Suprapubic skin (tissue), 4 donors: ENCODE measurements around the gene LRCOL1. TPM values are rescaled to one million over a fixed set of nuclear protein-coding genes. Genes with fewer than 3 reads are reported as not detected.

ENCODE experiments used
- DNase-seq, 2 donors: peaks; one replicate each; pipeline ENCODE4 v3.0.0-alpha.2; 2019; ENCODE audit warnings: low spot score in 2 of 2
- H3K27ac ChIP-seq: fragments of 200-600 bp; sonication (generic); one replicate; pipeline ENCODE4 v1.5.1; 2019
- H3K27me3 ChIP-seq: fragments of 200-600 bp; sonication (generic); one replicate; pipeline ENCODE4 v1.5.1; 2019
- H3K36me3 ChIP-seq: fragments of 200-600 bp; sonication (generic); one replicate; pipeline ENCODE4 v1.5.1; 2019
- H3K4me1 ChIP-seq: fragments of 200-600 bp; sonication (generic); one replicate; pipeline ENCODE4 v1.5.1; 2019
- H3K4me3 ChIP-seq: fragments of 200-600 bp; sonication (generic); one replicate; pipeline ENCODE4 v1.5.1; 2019; ENCODE audit warnings: mild to moderate bottlenecking
- H3K9me3 ChIP-seq: fragments of 200-600 bp; sonication (generic); one replicate; pipeline ENCODE4 v1.5.1; 2019
- CTCF ChIP-seq, 2 donors: fragments of 200-600 bp in 1 of 2; fragments of 450-650 bp in 1 of 2; sonication (generic) in 1 of 2; IDR thresholded peaks; one replicate each; pipeline ENCODE4 v1.5.1; 2016 to 2019; ENCODE audit warnings: antibody characterized with exemption in 2 of 2, mild to moderate bottlenecking in 1 of 2, moderate library complexity in 1 of 2
- EP300 ChIP-seq: sonication (generic); formaldehyde crosslinking; IDR thresholded peaks from one replicate; pipeline ENCODE4 v1.6.1; 2017; ENCODE audit warnings: antibody characterized with exemption
- POLR2A ChIP-seq, 2 donors: fragments of 450-650 bp; IDR thresholded peaks; one replicate each; pipeline ENCODE4 v1.6.1; 2017; ENCODE audit warnings: antibody characterized with exemption in 2 of 2, mild to moderate bottlenecking in 2 of 2, moderate library complexity in 2 of 2
- POLR2AphosphoS5 ChIP-seq, 3 donors: sonication (generic); formaldehyde crosslinking; IDR thresholded peaks; one replicate each; pipeline ENCODE4 v1.6.1; 2017; ENCODE audit warnings: antibody characterized with exemption in 3 of 3
- WGBS: methylation state at CpG from one replicate; pipeline ENCODE4 v1.1.5; 2018; 5-methylcytosine and 5-hydroxymethylcytosine counted together
- total RNA-seq, 4 donors: library from RNA; depleted of rRNA; stranded (reverse); fragments of >200 nt; gene quantifications; one replicate each; pipeline ENCODE4 v1.1.0, GENCODE V29; 2016

LRCOL1 gene
- total RNA-seq, 4 donors from 2014 or later, result not detected

- WGBS, result 96% methylated on average over 11 of the region's 11 CpGs
- H3K4me3 ChIP-seq, result no peak overlapping the region
- no peak for DNase-seq
- TF ChIP-seq POLR2A (IDR thresholded peaks at IDR 0.05), result no peak
- TF ChIP-seq EP300, result no peak
- no peaks in the 10 kb centered on the region for H3K4me1 ChIP-seq
- no peaks in the 10 kb centered on the region for H3K9me3 ChIP-seq
- no peak overlapping the region for H3K27ac ChIP-seq
- H3K36me3 ChIP-seq, result peaks cover 74% of the 10 kb centered on the region
- H3K27me3 ChIP-seq, result no peaks in the 10 kb centered on the region
Measured at GRCh38 chr12:132631666-132632065, 21.3 kb upstream of the LRCOL1 start.

- WGBS, result 99% methylated on average over 6 of the region's 6 CpGs
- peaks cover 71% of the 10 kb centered on the region for H3K36me3 ChIP-seq
Measured at GRCh38 chr12:132630672-132631071, 20.3 kb upstream of the LRCOL1 start.

GRCh38 chr12:132629330-132629729 is 18.9 kb upstream of the LRCOL1 start:
- Histone ChIP-seq H3K27ac (no peak overlapping the region), H3K9me3 (no peaks in the 10 kb centered on the region), H3K36me3 (peaks cover 71% of the 10 kb centered on the region), H3K4me3 (no peak overlapping the region), H3K4me1 (no peaks in the 10 kb centered on the region), H3K27me3 (no peaks in the 10 kb centered on the region)
- 95% methylated on average over 6 of the region's 6 CpGs for WGBS
- no peak for DNase-seq
- TF ChIP-seq POLR2AphosphoS5 (IDR thresholded peaks at IDR 0.05) (no peak), EP300 (no peak), POLR2A (IDR thresholded peaks at IDR 0.05) (no peak), CTCF (IDR thresholded peaks at IDR 0.05) (no peak)

More at GRCh38 chr12:132630672-132631071, 20.3 kb upstream of the LRCOL1 start:
- Histone ChIP-seq H3K4me3 (no peak overlapping the region), H3K9me3 (no peaks in the 10 kb centered on the region), H3K27me3 (no peaks in the 10 kb centered on the region), H3K4me1 (no peaks in the 10 kb centered on the region), H3K27ac (no peak overlapping the region)
- TF ChIP-seq EP300 (no peak), CTCF (IDR thresholded peaks at IDR 0.05) (no peak), POLR2A (IDR thresholded peaks at IDR 0.05) (no peak), POLR2AphosphoS5 (IDR thresholded peaks at IDR 0.05) (no peak)
- DNase-seq, result no peak

GRCh38 chr12:132625731-132626430 is 15.5 kb upstream of the LRCOL1 start:
- H3K4me1 ChIP-seq, result peaks cover 17% of the 10 kb centered on the region
- TF ChIP-seq POLR2AphosphoS5 (IDR thresholded peaks at IDR 0.05), result no peak
- TF ChIP-seq CTCF (IDR thresholded peaks at IDR 0.05), result no peak
- TF ChIP-seq EP300, result no peak
- TF ChIP-seq POLR2A (IDR thresholded peaks at IDR 0.05), result no peak
- no peaks in the 10 kb centered on the region for H3K9me3 ChIP-seq
- H3K27me3 ChIP-seq, result peaks cover 3% of the 10 kb centered on the region
- WGBS, result 99% methylated on average over 9 of the region's 24 CpGs
- H3K36me3 ChIP-seq, result peaks cover 44% of the 10 kb centered on the region
- no peak overlapping the region for H3K4me3 ChIP-seq
- H3K27ac ChIP-seq, result no peak overlapping the region
- no peak for DNase-seq

- Histone ChIP-seq H3K9me3 (no peaks in the 10 kb centered on the region), H3K36me3 (peaks cover 36% of the 10 kb centered on the region), H3K4me3 (no peak overlapping the region), H3K27me3 (peaks cover 10% of the 10 kb centered on the region), H3K4me1 (peaks cover 17% of the 10 kb centered on the region), H3K27ac (no peak overlapping the region)
- DNase-seq, result no peak
- no peak for TF ChIP-seq CTCF (IDR thresholded peaks at IDR 0.05)
- no peak for TF ChIP-seq POLR2AphosphoS5 (IDR thresholded peaks at IDR 0.05)
- no peak for TF ChIP-seq EP300
- no peak for TF ChIP-seq POLR2A (IDR thresholded peaks at IDR 0.05)
- WGBS, result 93% methylated on average over 21 of the region's 32 CpGs
Measured at GRCh38 chr12:132624910-132625630, 14.7 kb upstream of the LRCOL1 start.
